MCF 10A (cell line): ENCODE measurements around the gene FBLN2. TPM values are rescaled to one million over a fixed set of nuclear protein-coding genes. Genes with fewer than 3 reads are reported as not detected.

Source experiments
- BruUV-seq: library from RNA; stranded (reverse); fragments of 400-500 nt; replicated peaks from 2 replicates; lab custom pipeline; 2021; lab: Mats Ljungman, UMichigan
- CTCF ChIA-PET: fragments of 300-600 bp; sonication (Branson Sonifier 250); formaldehyde crosslinking; extraction: SDS; loops from one replicate; lab custom pipeline; 2021; ENCODE audit warnings: antibody characterized with exemption, inconsistent platforms; lab: Yijun Ruan, JAX
- POLR2A ChIA-PET: fragments of 300-600, 350-650 bp; sonication (Branson Sonifier 250); formaldehyde crosslinking; extraction: SDS; loops from one replicate; lab custom pipeline; 2020; ENCODE audit warnings: antibody characterized with exemption, inconsistent platforms; lab: Yijun Ruan, JAX
- DNase-seq: peaks from one replicate; pipeline ENCODE4 v3.0.0-alpha.2; 2018; ENCODE audit not compliant: unreplicated experiment
- H3K27ac Mint-ChIP-seq: one replicate; pipeline ENCODE4 v1.8.0; 2022; ENCODE audit warnings: mild to moderate bottlenecking, low read depth, mixed read lengths; ENCODE audit not compliant: unreplicated experiment
- H3K27me3 Mint-ChIP-seq: one replicate; pipeline ENCODE4 v1.8.0; 2022; ENCODE audit warnings: mixed read lengths; ENCODE audit not compliant: insufficient read depth, unreplicated experiment
- H3K36me3 Mint-ChIP-seq: one replicate; pipeline ENCODE4 v1.8.0; 2022; ENCODE audit warnings: mild to moderate bottlenecking, moderate library complexity, mixed read lengths; ENCODE audit not compliant: insufficient read depth, unreplicated experiment
- H3K4me1 Mint-ChIP-seq: one replicate; pipeline ENCODE4 v1.8.0; 2022; ENCODE audit warnings: mixed read lengths; ENCODE audit not compliant: insufficient read depth, unreplicated experiment
- H3K4me3 Mint-ChIP-seq: one replicate; pipeline ENCODE4 v1.8.0; 2022; ENCODE audit warnings: mild to moderate bottlenecking, moderate library complexity, mixed read lengths; ENCODE audit not compliant: unreplicated experiment
- H3K9me3 Mint-ChIP-seq: one replicate; pipeline ENCODE4 v1.8.0; 2022; ENCODE audit warnings: mixed read lengths; ENCODE audit not compliant: unreplicated experiment
- CTCF ChIP-seq: fragments of 200-600 bp; IDR thresholded peaks from one replicate; pipeline ENCODE4 v1.8.0; 2022; ENCODE audit warnings: antibody characterized with exemption, mild to moderate bottlenecking; ENCODE audit not compliant: unreplicated experiment
- intact Hi-C: fragments of 100-400 bp; cut with micrococcal nuclease; formaldehyde crosslinking; loops from 2 replicates; pipeline ENCODE4 v1.14.1; 2022
- total RNA-seq: library from RNA; stranded (reverse); gene quantifications from 2 replicates; pipeline ENCODE4 v1.2.3, GENCODE V29; 2022

The FBLN2 gene
- total RNA-seq, 1 experiment from 2014 or later = not detected

GRCh38 chr3:13547591-13548371, 1.1 kb upstream of the FBLN2 start:
- H3K9me3 Mint-ChIP-seq = no peaks in the 10 kb centered on the region
- H3K4me3 Mint-ChIP-seq = no peak overlapping the region
- TF ChIP-seq CTCF = no peak
- peak overlapping the region; percentile 75 for H3K27ac Mint-ChIP-seq
- no TSS peak for BruUV-seq
- peaks cover 6% of the 10 kb centered on the region for H3K36me3 Mint-ChIP-seq
- POLR2A ChIA-PET = interaction anchor here (0.9 to 2.4 kb wide), 2 partner anchors 11 to 12 kb away, joined by 3 to 5 read pairs; no protein-coding TSS in a partner anchor
- peak; percentile 69 for DNase-seq
- intact Hi-C loops = no loop called here
- H3K4me1 Mint-ChIP-seq = peaks cover 33% of the 10 kb centered on the region
- CTCF ChIA-PET = no interaction called here
- H3K27me3 Mint-ChIP-seq = no peaks in the 10 kb centered on the region

- H3K4me3 Mint-ChIP-seq = no peak overlapping the region
- H3K9me3 Mint-ChIP-seq = no peaks in the 10 kb centered on the region
- TF ChIP-seq CTCF = no peak
- H3K36me3 Mint-ChIP-seq = peaks cover 6% of the 10 kb centered on the region
- no peak overlapping the region for H3K27ac Mint-ChIP-seq
- H3K27me3 Mint-ChIP-seq = no peaks in the 10 kb centered on the region
- BruUV-seq = no TSS peak
- peaks cover 20% of the 10 kb centered on the region for H3K4me1 Mint-ChIP-seq
- ChIA-PET POLR2A (no interaction called here), CTCF (interaction anchor here (0.5 kb wide), 1 partner anchor 337 kb away, joined by 3 read pairs; no protein-coding TSS in a partner anchor)
- intact Hi-C loops = no loop called here
- DNase-seq = no peak
Observed at GRCh38 chr3:13549623-13550422, 898 bp downstream of the FBLN2 start.

GRCh38 chr3:13550423-13550690, 1.4 kb downstream of the FBLN2 start:
- POLR2A ChIA-PET = no interaction called here
- H3K4me1 Mint-ChIP-seq = peaks cover 14% of the 10 kb centered on the region

More at GRCh38 chr3:13550423-13550690, 1.4 kb downstream of the FBLN2 start:
- Mint-ChIP-seq H3K4me3 (no peak overlapping the region), H3K27ac (no peak overlapping the region), H3K36me3 (peaks cover 6% of the 10 kb centered on the region), H3K9me3 (no peaks in the 10 kb centered on the region), H3K27me3 (no peaks in the 10 kb centered on the region)
- CTCF ChIA-PET = no interaction called here
- intact Hi-C loops = no loop called here
- TF ChIP-seq CTCF = no peak
- no TSS peak for BruUV-seq
- no peak for DNase-seq
